H1 (cell line): ENCODE measurements around the gene COX14. TPM values are rescaled to one million over a fixed set of nuclear protein-coding genes. Genes with fewer than 3 reads are reported as not detected.

ENCODE experiments used
- CTCF ChIA-PET: fragments of 300-600 bp; sonication (Branson Sonifier 250); formaldehyde crosslinking; loops from one replicate; lab custom pipeline; 2021; ENCODE audit not compliant: partially characterized antibody; lab: Charles Lee
- POLR2A ChIA-PET: fragments of 300-600 bp; sonication (Branson Sonifier 250); formaldehyde crosslinking; loops from one replicate; lab custom pipeline; 2021; ENCODE audit warnings: inconsistent platforms; ENCODE audit not compliant: partially characterized antibody; lab: Charles Lee
- DNase-seq, 2 experiments: peaks; one replicate each; pipeline versions ENCODE4 v3.0.0 to v3.0.0-alpha.2; 2010 to 2022; ENCODE audit warnings: low spot score in 2 of 2, low read depth in 1 of 2, mixed read lengths in 1 of 2
- FAIRE-seq: peaks from 2 replicates; lab custom pipeline; 2011; peaks lifted over from hg19 to GRCh38; lab: Jason Lieb, UNC
- H2AFZ ChIP-seq: 2 replicates; pipeline ENCODE4 v1.8.1; 2012; ENCODE audit warnings: low read length, inconsistent platforms
- H2AK5ac ChIP-seq: 2 replicates; pipeline ENCODE4 v1.6.1; 2013; ENCODE audit warnings: low read depth, low read length
- H2BK120ac ChIP-seq: replicated peaks from 2 replicates; pipeline ENCODE3; 2013; ENCODE audit warnings: low read depth, low read length, inconsistent platforms
- H2BK12ac ChIP-seq: 2 replicates; pipeline ENCODE4 v1.6.1; 2013; ENCODE audit warnings: low read depth, low read length
- H2BK15ac ChIP-seq: 2 replicates; pipeline ENCODE4 v1.6.1; 2013; ENCODE audit warnings: low read length
- H2BK20ac ChIP-seq: 2 replicates; pipeline ENCODE4 v1.6.1; 2013; ENCODE audit warnings: low read length
- H2BK5ac ChIP-seq: 2 replicates; pipeline ENCODE4 v1.6.1; 2013; ENCODE audit warnings: low read depth, low read length
- H3K14ac ChIP-seq: 2 replicates; pipeline ENCODE4 v1.6.1; 2013; ENCODE audit warnings: inconsistent platforms; ENCODE audit not compliant: insufficient read length
- H3K18ac ChIP-seq: 2 replicates; pipeline ENCODE4 v1.6.1; 2013; ENCODE audit warnings: low read length; ENCODE audit errors: extremely low read depth
- H3K23ac ChIP-seq: 2 replicates; pipeline ENCODE4 v1.6.1; 2013; ENCODE audit warnings: inconsistent platforms; ENCODE audit not compliant: insufficient read length
- H3K23me2 ChIP-seq: 2 replicates; pipeline ENCODE4 v1.6.1; 2013; ENCODE audit warnings: low read depth, low read length
- H3K27ac ChIP-seq: 2 replicates; pipeline ENCODE4 v1.6.1; 2011; ENCODE audit warnings: low read depth, low read length, inconsistent platforms
- H3K27me3 ChIP-seq, 4 experiments: replicated peaks in 1 of 4; 1 replicate in 1 of 4; 2 replicates in 3 of 4; pipeline versions ENCODE4 v1.6.1 to v1.8.1; 2011 to 2013; ENCODE audit warnings: low read length in 3 of 4, mild to moderate bottlenecking in 3 of 4, inconsistent platforms in 2 of 4, mixed read lengths in 2 of 4, moderate library complexity in 1 of 4; ENCODE audit not compliant: control insufficient read depth in 3 of 4, insufficient read depth in 3 of 4; ENCODE audit errors: extremely low read depth in 1 of 4
- H3K36me3 ChIP-seq, 4 experiments: 2 replicates each; pipeline versions ENCODE4 v1.6.1 to v1.8.1; 2011 to 2013; ENCODE audit warnings: mild to moderate bottlenecking in 4 of 4, low read length in 3 of 4, moderate library complexity in 2 of 4, control low read depth in 1 of 4, inconsistent platforms in 1 of 4; ENCODE audit not compliant: insufficient read depth in 4 of 4, control insufficient read depth in 2 of 4
- H3K4ac ChIP-seq: replicated peaks from 2 replicates; pipeline ENCODE3; 2013; ENCODE audit warnings: low read length, low read depth, mixed read lengths, inconsistent platforms; ENCODE audit not compliant: insufficient read length
- H3K4me1 ChIP-seq, 4 experiments: replicated peaks in 1 of 4; 1 replicate in 1 of 4; 2 replicates in 3 of 4; pipeline versions ENCODE4 v1.6.1 to v1.8.1; 2011 to 2013; ENCODE audit warnings: low read length in 3 of 4, inconsistent platforms in 2 of 4, mixed read lengths in 1 of 4; ENCODE audit not compliant: insufficient read depth in 4 of 4, control insufficient read depth in 3 of 4
- H3K4me2 ChIP-seq, 2 experiments: 2 replicates each; pipeline versions ENCODE4 v1.6.1 to v1.8.1; 2011 to 2013; ENCODE audit warnings: low read depth in 2 of 2, low read length in 2 of 2, control low read depth in 1 of 2, inconsistent platforms in 1 of 2, mild to moderate bottlenecking in 1 of 2; ENCODE audit not compliant: insufficient read depth in 1 of 2
- H3K4me3 ChIP-seq, 4 experiments: fragments of 200-600, 300-600 bp in 1 of 4; sonication (generic), shearing (Covaris generic), sonication (Bioruptor Twin) in 1 of 4; 2 replicates each; pipeline versions ENCODE4 v1.5.1 to v1.8.1; 2011 to 2016; ENCODE audit warnings: low read length in 4 of 4, low read depth in 3 of 4, control low read depth in 2 of 4, inconsistent platforms in 2 of 4, mild to moderate bottlenecking in 2 of 4, mixed read lengths in 1 of 4, moderate library complexity in 1 of 4; ENCODE audit not compliant: insufficient read depth in 2 of 4; ENCODE audit errors: extremely low read depth in 1 of 4
- H3K56ac ChIP-seq: replicated peaks from 2 replicates; pipeline ENCODE3; 2013; ENCODE audit warnings: low read depth, mild to moderate bottlenecking, mixed read lengths, low read length, inconsistent platforms; ENCODE audit not compliant: insufficient read length
- H3K79me1 ChIP-seq: 2 replicates; pipeline ENCODE4 v1.6.1; 2013; ENCODE audit warnings: low read depth, low read length, control low read depth
- H3K79me2 ChIP-seq, 2 experiments: 2 replicates each; pipeline versions ENCODE4 v1.6.1 to v1.8.1; 2012 to 2013; ENCODE audit warnings: low read length in 2 of 2, mild to moderate bottlenecking in 2 of 2, inconsistent platforms in 1 of 2; ENCODE audit not compliant: insufficient read depth in 2 of 2, control insufficient read depth in 1 of 2
- H3K9ac ChIP-seq, 4 experiments: replicated peaks in 1 of 4; 1 replicate in 1 of 4; 2 replicates in 3 of 4; pipeline versions ENCODE4 v1.6.1 to v1.8.1; 2011 to 2013; ENCODE audit warnings: low read depth in 3 of 4, low read length in 3 of 4, control low read depth in 2 of 4, mild to moderate bottlenecking in 2 of 4, moderate library complexity in 2 of 4, inconsistent platforms in 1 of 4; ENCODE audit errors: extremely low read depth in 1 of 4
- H3K9me3 ChIP-seq, 2 experiments: 2 replicates each; pipeline versions ENCODE4 v1.6.1 to v1.8.1; 2012 to 2013; ENCODE audit warnings: mild to moderate bottlenecking in 2 of 2, moderate library complexity in 2 of 2, control low read depth in 1 of 2, inconsistent platforms in 1 of 2, low read depth in 1 of 2, low read length in 1 of 2, mixed read lengths in 1 of 2; ENCODE audit not compliant: insufficient read depth in 2 of 2
- H4K20me1 ChIP-seq, 2 experiments: replicated peaks in 1 of 2; 2 replicates each; pipeline versions ENCODE3 to v1.8.1; 2011 to 2013; ENCODE audit warnings: inconsistent platforms in 2 of 2, low read length in 2 of 2, mild to moderate bottlenecking in 1 of 2; ENCODE audit not compliant: insufficient read depth in 2 of 2, control insufficient read depth in 1 of 2
- H4K5ac ChIP-seq: 2 replicates; pipeline ENCODE4 v1.6.1; 2013; ENCODE audit warnings: low read length, low read depth, mixed read lengths, inconsistent platforms; ENCODE audit not compliant: insufficient read length
- H4K8ac ChIP-seq: 2 replicates; pipeline ENCODE4 v1.8.0; 2013; ENCODE audit warnings: mild to moderate bottlenecking, moderate library complexity, low read length, inconsistent platforms; ENCODE audit not compliant: insufficient read depth; ENCODE audit errors: extremely low read depth
- H4K91ac ChIP-seq: replicated peaks from 2 replicates; pipeline ENCODE3; 2013; ENCODE audit warnings: low read length, mixed read lengths, inconsistent platforms; ENCODE audit not compliant: insufficient read length
- ATF3 ChIP-seq: IDR thresholded peaks from 2 replicates; pipeline ENCODE4 v1.6.1; 2011; ENCODE audit warnings: low read depth, mild to moderate bottlenecking, low read length; ENCODE audit not compliant: insufficient read depth
- BACH1 ChIP-seq: IDR thresholded peaks from 2 replicates; pipeline ENCODE4 v1.6.1; 2012; ENCODE audit warnings: low read length, improper control_type of control experiment
- BCL11A ChIP-seq, 2 experiments: IDR thresholded peaks; one replicate each; pipeline ENCODE4 v1.6.1; 2011; ENCODE audit warnings: low read depth in 2 of 2, low read length in 2 of 2, mild to moderate bottlenecking in 2 of 2
- CBX5 ChIP-seq: fragments of 300-800, 300-1000 bp; sonication (generic); IDR thresholded peaks from 2 replicates; pipeline ENCODE4 v1.7.1; 2016; ENCODE audit warnings: antibody characterized with exemption, low read length, low read depth
- E2F6 ChIP-seq: IDR thresholded peaks from 2 replicates; pipeline ENCODE4 v1.6.1; 2012; ENCODE audit warnings: inconsistent platforms
- GTF2F1 ChIP-seq: IDR thresholded peaks from 2 replicates; pipeline ENCODE4 v1.6.1; 2012; ENCODE audit warnings: low read depth, low read length, improper control_type of control experiment, borderline replicate concordance
- MAX ChIP-seq: IDR thresholded peaks from 2 replicates; pipeline ENCODE4 v1.6.1; 2012; ENCODE audit warnings: inconsistent platforms
- SP2 ChIP-seq: IDR thresholded peaks from 2 replicates; pipeline ENCODE4 v1.6.1; 2012; ENCODE audit warnings: mild to moderate bottlenecking, low read length, inconsistent platforms
- SRF ChIP-seq: IDR thresholded peaks from 2 replicates; pipeline ENCODE4 v1.6.1; 2011; ENCODE audit warnings: mild to moderate bottlenecking, low read depth, low read length, moderate library complexity
- YY1 ChIP-seq: IDR thresholded peaks from 2 replicates; pipeline ENCODE4 v1.6.1; 2011; ENCODE audit warnings: low read depth, mild to moderate bottlenecking, low read length
- WGBS, 2 experiments: shearing (Covaris generic) in 1 of 2; methylation state at CpG; one replicate each; pipeline versions ENCODE4 v1.1.6 to v1.1.7; 2013 to 2015; ENCODE audit warnings: low lambda C conversion rate in 2 of 2, mixed read lengths in 2 of 2, inconsistent platforms in 1 of 2, low coverage in 1 of 2, missing lambda C conversion rate in 1 of 2; ENCODE audit not compliant: insufficient replicate concordance in 2 of 2, insufficient coverage in 1 of 2, insufficient read length in 1 of 2; ENCODE audit errors: extremely low coverage in 1 of 2, missing lambda C conversion rate in 1 of 2; 5-methylcytosine and 5-hydroxymethylcytosine counted together
- polyA plus RNA-seq, 7 experiments: library from polyadenylated mRNA; depleted of rRNA in 3 of 7; stranded (reverse) in 5 of 7; unstranded in 2 of 7; fragments of >200 nt in 5 of 7; fragments of 200-250 nt in 2 of 7; gene quantifications; 1 replicate in 5 of 7; 2 replicates in 1 of 7; 4 replicates in 1 of 7; pipeline versions ENCODE4 v1.2.1 to v1.2.3, GENCODE V29; 2011 to 2013; ENCODE audit warnings: missing spikeins in 2 of 7, mixed read lengths in 2 of 7
- total RNA-seq: library from RNA; stranded (reverse); fragmentation: NEBNext Ultra II Directional; extraction: Animal tissue kit (Norgen Biotek cat#: 25700); gene quantifications from 2 replicates; pipeline ENCODE4 v1.2.1, GENCODE V29; 2021

COX14 gene
- total and polyA plus RNA-seq, 2 of the 8 experiments (the other 6 are each of a cell fraction or from before 2014, with no cell fraction given) = 40.1 to 102 TPM

GRCh38 chr12:50081096-50081808 lies 30.8 kb upstream of the COX14 start:
- Histone ChIP-seq H3K27ac (no peak overlapping the region), H3K4me1 (peaks cover 0 to 8% (median 5%) of the 10 kb centered on the region in 4 experiments; a peak in 3 of 7 replicates), H3K4ac (no peak overlapping the region), H2BK20ac (no peak overlapping the region), H2AK5ac (no peak overlapping the region), H3K9me3 (no peaks in the 10 kb centered on the region), H4K91ac (no peak overlapping the region), H2BK120ac (no peak overlapping the region), H3K4me2 (peak overlapping the region; percentile 17 to 37; a peak in 2 of 4 replicates), H2BK5ac (no peak overlapping the region; the same call in 1 of the 2 replicates), H3K27me3 (peaks cover 0 to 15% (median 9%) of the 10 kb centered on the region in 4 experiments; a peak in 5 of 7 replicates), H4K5ac (no peak overlapping the region), H3K14ac (no peak overlapping the region), H2AFZ (no peak overlapping the region), H4K8ac (peak overlapping the region; percentile 54; the same call in 1 of the 2 replicates), H3K23ac (no peak overlapping the region), H3K79me2 (peaks cover 0 to 10% of the 10 kb centered on the region in 2 experiments; a peak in 2 of 4 replicates), H2BK12ac (no peak overlapping the region), H3K56ac (no peak overlapping the region), H3K4me3 (peak overlapping the region in 1 of 4 experiments; percentile 33; a peak in 2 of 8 replicates), H3K9ac (no peak overlapping the region), H3K23me2 (peaks cover 9% of the 10 kb centered on the region), H3K36me3 (0 out of 8 replicates have a peak, but pooled peaks cover 0 to under 1% (median 0%) of the 10 kb centered on the region in 4 experiments), H4K20me1 (peaks cover 0 to 3% of the 10 kb centered on the region in 2 experiments), H3K79me1 (no peaks in the 10 kb centered on the region), H2BK15ac (no peak overlapping the region), H3K18ac (no peak overlapping the region)
- FAIRE-seq (no peak), DNase-seq (no peak)
- CTCF ChIA-PET = interaction anchor here (0.5 to 27.3 kb wide), 7 partner anchors 10 to 388 kb away, joined by 3 to 625 read pairs (median 5); partner anchors contain the start of genes COX14 and GPD1
- POLR2A ChIA-PET = interaction anchor here (25.0 kb wide), 1 partner anchor 28 kb away, joined by 457 read pairs; the partner anchor contains the start of genes COX14 and GPD1
- 74% methylated on average over 18 of the region's 46 CpGs; no CpG with 5 or more reads in 1 of the 2 experiments for WGBS, 2 experiments
- TF ChIP-seq BACH1 (no peak), SRF (no peak), GTF2F1 (no peak), E2F6 (peak; percentile 86), SP2 (no peak), MAX (peak; percentile 93), ATF3 (no peak), BCL11A (IDR thresholded peaks at IDR 0.05; ENCODE audit: low read depth in 2 of 2, low read length in 2 of 2) (no peak), CBX5 (no peak), YY1 (no peak)
